Testis (tissue), 3 donors: ENCODE results near the gene RHEX. TPM values are rescaled to one million over a fixed set of nuclear protein-coding genes. Genes with fewer than 3 reads are reported as not detected.

ENCODE experiments used
- DNase-seq: peaks from one replicate; pipeline ENCODE4 v3.0.0-alpha.2; 2019
- H3K27ac ChIP-seq, 2 donors: fragments of 200-600 bp; sonication (generic); one replicate each; pipeline ENCODE4 v1.5.1; 2019
- H3K27me3 ChIP-seq: fragments of 200-600 bp; sonication (generic); one replicate; pipeline ENCODE4 v1.5.1; 2019
- H3K36me3 ChIP-seq: fragments of 200-600 bp; sonication (generic); one replicate; pipeline ENCODE4 v1.5.1; 2017; ENCODE audit warnings: low read depth; ENCODE audit errors: missing control alignments
- H3K4me1 ChIP-seq: fragments of 200-600 bp; sonication (generic); one replicate; pipeline ENCODE4 v1.5.1; 2019
- H3K4me3 ChIP-seq, 2 donors: fragments of 200-600 bp; sonication (generic); one replicate each; pipeline ENCODE4 v1.5.1; 2017 to 2019
- H3K9me3 ChIP-seq: fragments of 200-600 bp; sonication (generic); one replicate; pipeline ENCODE4 v1.5.1; 2017
- POLR2A ChIP-seq: fragments of 450-650 bp; IDR thresholded peaks from one replicate; pipeline ENCODE4 v1.6.1; 2017; ENCODE audit warnings: antibody characterized with exemption, mild to moderate bottlenecking, moderate library complexity
- WGBS, 2 donors: methylation state at CpG; one replicate each; pipeline ENCODE4 v1.1.5; 2018; 5-methylcytosine and 5-hydroxymethylcytosine counted together
- intact Hi-C: fragments of 100-400 bp; cut with DNase I; formaldehyde crosslinking; loops from one replicate; pipeline ENCODE4 v1.15.1; 2023; ENCODE audit warnings: low total_unique reads
- polyA plus RNA-seq: library from polyadenylated mRNA; stranded (reverse); fragments of 350-450 nt; fragmentation: Illumina TruSeq; extraction: RNeasy Lipid Tissue Mini Kit (QIAGEN cat#74804); gene quantifications from one replicate; pipeline ENCODE4 v1.2.3, GENCODE V29; 2014; ENCODE audit warnings: low read depth, low replicate concordance; ENCODE audit not compliant: insufficient read depth
- total RNA-seq, 2 donors: library from RNA; depleted of rRNA; stranded (reverse); fragments of >200 nt; gene quantifications; one replicate each; pipeline ENCODE4 v1.2.3, GENCODE V29; 2016
- TF ChIP-seq, protein P1 (sequence below), 3 experiments: fragments of 450-650 bp in 2 of 3; fragments of 200-600 bp in 1 of 3; sonication (generic) in 1 of 3; IDR thresholded peaks; one replicate each; pipeline ENCODE4 v1.5.1; 2016 to 2019; ENCODE audit warnings: antibody characterized with exemption in 3 of 3, mild to moderate bottlenecking in 2 of 3, moderate library complexity in 1 of 3

Gene RHEX
- total and polyA plus RNA-seq, 3 donors from 2014 or later: 2.4 to 3.0 (median 2.9) TPM

DNA sequence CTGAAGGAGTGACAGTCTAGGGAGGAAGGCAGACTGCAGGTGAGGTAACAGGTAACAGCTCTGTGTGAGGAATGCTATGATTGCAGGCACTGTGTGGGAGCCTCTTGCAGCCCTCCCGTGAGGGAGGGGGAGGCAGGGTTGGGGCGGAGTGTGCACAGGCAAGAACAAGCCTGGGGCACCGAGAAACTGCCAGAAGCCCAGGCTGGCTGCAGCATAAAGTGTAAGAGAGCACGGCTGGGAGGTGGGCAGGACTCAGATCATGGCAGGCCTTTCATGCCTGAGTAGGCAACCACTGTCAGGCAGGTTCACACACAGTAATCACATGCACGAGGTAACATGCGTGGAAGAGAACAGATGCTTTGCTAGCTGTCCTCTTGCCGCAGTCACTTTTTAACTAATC lies 11.3 kb upstream of the RHEX start:
- no peaks in the 10 kb centered on the region for H3K27me3 ChIP-seq
- intact Hi-C loops: no loop called here
- H3K27ac ChIP-seq: no peak overlapping the region
- TF ChIP-seq, protein P1, sequence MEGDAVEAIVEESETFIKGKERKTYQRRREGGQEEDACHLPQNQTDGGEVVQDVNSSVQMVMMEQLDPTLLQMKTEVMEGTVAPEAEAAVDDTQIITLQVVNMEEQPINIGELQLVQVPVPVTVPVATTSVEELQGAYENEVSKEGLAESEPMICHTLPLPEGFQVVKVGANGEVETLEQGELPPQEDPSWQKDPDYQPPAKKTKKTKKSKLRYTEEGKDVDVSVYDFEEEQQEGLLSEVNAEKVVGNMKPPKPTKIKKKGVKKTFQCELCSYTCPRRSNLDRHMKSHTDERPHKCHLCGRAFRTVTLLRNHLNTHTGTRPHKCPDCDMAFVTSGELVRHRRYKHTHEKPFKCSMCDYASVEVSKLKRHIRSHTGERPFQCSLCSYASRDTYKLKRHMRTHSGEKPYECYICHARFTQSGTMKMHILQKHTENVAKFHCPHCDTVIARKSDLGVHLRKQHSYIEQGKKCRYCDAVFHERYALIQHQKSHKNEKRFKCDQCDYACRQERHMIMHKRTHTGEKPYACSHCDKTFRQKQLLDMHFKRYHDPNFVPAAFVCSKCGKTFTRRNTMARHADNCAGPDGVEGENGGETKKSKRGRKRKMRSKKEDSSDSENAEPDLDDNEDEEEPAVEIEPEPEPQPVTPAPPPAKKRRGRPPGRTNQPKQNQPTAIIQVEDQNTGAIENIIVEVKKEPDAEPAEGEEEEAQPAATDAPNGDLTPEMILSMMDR (IDR thresholded peaks at IDR 0.05): no peak
- TF ChIP-seq POLR2A: no peak
- no peaks in the 10 kb centered on the region for H3K9me3 ChIP-seq
- no peaks in the 10 kb centered on the region for H3K4me1 ChIP-seq
- 63 to 64% methylated on average over 7 of the region's 7 CpGs for WGBS, 2 donors
- H3K36me3 ChIP-seq: no peaks in the 10 kb centered on the region
- H3K4me3 ChIP-seq: no peak overlapping the region
- peak; percentile 13 for DNase-seq

DNA sequence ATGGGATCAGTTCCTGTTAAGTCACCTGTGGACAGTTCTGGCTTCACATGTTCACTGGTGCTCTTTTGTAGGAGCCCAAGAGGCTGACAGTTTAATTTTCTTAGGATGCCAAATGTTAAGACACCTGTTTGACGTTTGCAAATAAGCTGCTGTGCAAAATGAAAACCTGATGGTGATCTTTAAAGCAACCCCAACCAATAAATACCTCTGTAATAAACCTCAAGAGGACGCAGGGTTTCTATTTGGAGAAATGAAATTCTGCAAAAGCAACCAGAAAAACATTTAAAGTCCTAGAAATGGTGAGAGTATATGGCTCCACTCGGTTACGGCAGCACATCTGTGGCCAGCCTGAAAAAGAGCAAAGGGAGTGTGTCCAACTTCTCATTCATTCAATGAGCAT lies 5.7 kb upstream of the RHEX start:
- intact Hi-C loops: no loop called here
- Histone ChIP-seq H3K4me1 (no peaks in the 10 kb centered on the region), H3K27ac (no peak overlapping the region), H3K9me3 (no peaks in the 10 kb centered on the region), H3K4me3 (no peak overlapping the region), H3K36me3 (no peaks in the 10 kb centered on the region), H3K27me3 (no peaks in the 10 kb centered on the region)
- TF ChIP-seq, protein P1 (IDR thresholded peaks at IDR 0.05): no peak
- TF ChIP-seq POLR2A: no peak
- no peak for DNase-seq
- 70 to 81% methylated on average over 4 of the region's 4 CpGs for WGBS, 2 donors

DNA sequence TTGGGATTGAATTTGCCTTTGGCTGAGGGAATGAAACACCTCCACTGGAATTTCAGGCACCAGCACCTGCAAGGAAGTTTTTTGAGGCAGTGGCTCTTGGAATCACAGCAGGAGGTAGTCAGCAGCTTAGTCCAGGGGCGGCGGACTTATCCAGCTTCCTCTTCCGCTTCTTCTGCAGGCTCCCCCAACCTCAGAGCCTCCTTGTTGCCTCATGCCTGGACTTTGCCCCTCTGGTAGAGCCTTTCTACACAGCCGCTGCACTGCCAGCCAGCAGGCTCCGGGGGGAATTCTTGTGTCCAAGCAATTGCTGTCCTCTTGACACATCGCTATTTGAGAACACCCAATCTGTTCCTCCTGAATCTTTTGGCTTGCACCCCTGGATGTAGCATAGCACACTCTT lies 4.4 kb upstream of the RHEX start:
- 79 to 85% methylated on average over 6 of the region's 6 CpGs for WGBS, 2 donors
- Histone ChIP-seq H3K4me1 (no peaks in the 10 kb centered on the region), H3K27ac (no peak overlapping the region), H3K9me3 (no peaks in the 10 kb centered on the region), H3K4me3 (no peak overlapping the region), H3K36me3 (no peaks in the 10 kb centered on the region), H3K27me3 (no peaks in the 10 kb centered on the region)
- intact Hi-C loops: no loop called here
- TF ChIP-seq, protein P1 (IDR thresholded peaks at IDR 0.05): no peak
- TF ChIP-seq POLR2A: no peak
- DNase-seq: no peak

DNA sequence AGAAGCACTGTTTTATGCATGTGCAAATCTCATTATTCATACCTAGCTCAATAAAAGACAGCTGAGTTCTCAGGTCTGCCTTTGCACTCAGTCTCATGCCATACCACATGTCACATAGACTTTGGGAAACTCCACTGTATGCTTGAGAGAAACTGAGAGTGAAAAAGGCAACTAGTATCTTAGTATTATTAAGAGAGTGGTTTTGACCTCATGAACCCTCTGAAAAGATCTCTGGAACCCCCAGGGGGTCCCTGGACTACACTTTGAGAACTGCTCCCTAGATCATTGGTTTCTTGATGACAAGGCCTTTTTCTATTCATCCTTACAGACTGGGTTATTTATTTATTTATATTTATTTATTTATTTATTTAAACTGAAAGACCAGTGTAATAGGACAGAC lies 3.7 kb upstream of the RHEX start:
- TF ChIP-seq, protein P1 (IDR thresholded peaks at IDR 0.05): no peak
- no peak for TF ChIP-seq POLR2A
- Histone ChIP-seq H3K36me3 (no peaks in the 10 kb centered on the region), H3K27me3 (no peaks in the 10 kb centered on the region), H3K27ac (no peak overlapping the region), H3K9me3 (no peaks in the 10 kb centered on the region), H3K4me1 (no peaks in the 10 kb centered on the region), H3K4me3 (no peak overlapping the region)
- intact Hi-C loops: no loop called here
- no peak for DNase-seq

DNA sequence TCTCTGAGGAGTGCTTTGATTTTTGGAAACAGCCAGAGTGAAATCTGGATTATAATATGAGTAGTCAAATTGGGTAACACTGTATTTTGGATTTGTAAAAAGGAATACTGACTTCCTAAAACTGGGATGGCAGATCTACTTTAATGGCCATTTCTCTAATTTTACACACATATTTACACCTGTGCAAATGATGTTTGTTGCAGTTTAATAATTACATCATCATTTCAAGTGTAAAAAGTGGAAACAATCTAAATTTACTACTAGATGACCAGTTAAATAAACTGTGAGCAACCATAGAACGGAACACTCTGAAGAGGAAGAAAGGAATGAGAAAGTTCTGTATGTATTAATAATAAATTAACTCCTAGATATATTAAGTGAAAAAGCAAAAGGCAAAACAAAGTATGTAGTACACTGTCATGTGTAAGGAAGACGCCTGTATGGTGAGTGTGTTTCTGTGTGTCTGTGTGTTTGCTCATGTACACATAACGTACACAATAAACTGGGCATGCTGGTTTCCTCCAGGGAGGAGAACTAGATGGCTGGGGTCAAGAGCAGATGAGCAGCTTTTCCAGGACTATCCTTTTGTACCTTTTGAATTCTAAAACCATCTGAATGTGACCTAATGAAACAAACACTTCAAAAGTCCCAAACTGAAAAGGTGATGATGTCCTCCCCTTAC lies 2.9 kb upstream of the RHEX start:
- 87 to 89% methylated on average over 3 of the region's 3 CpGs for WGBS, 2 donors
- no peak for DNase-seq
- Histone ChIP-seq H3K27me3 (no peaks in the 10 kb centered on the region), H3K27ac (no peak overlapping the region), H3K36me3 (no peaks in the 10 kb centered on the region), H3K4me3 (no peak overlapping the region), H3K9me3 (no peaks in the 10 kb centered on the region), H3K4me1 (no peaks in the 10 kb centered on the region)
- intact Hi-C loops: no loop called here
- TF ChIP-seq POLR2A: no peak
- TF ChIP-seq, protein P1 (IDR thresholded peaks at IDR 0.05): no peak
